HS-27A (cell line): ENCODE measurements around the gene KIF16B.
"Not testable (repeated sequence)": the region's sequence is repeated elsewhere in the genome, so short reads cannot be mapped to it uniquely, and the experiment has no call there.

Source experiments
- DNase-seq: peaks from one replicate; pipeline ENCODE4 v3.0.0-alpha.2; 2012; ENCODE audit warnings: low read depth, missing footprints

KIF16B gene, protein sequence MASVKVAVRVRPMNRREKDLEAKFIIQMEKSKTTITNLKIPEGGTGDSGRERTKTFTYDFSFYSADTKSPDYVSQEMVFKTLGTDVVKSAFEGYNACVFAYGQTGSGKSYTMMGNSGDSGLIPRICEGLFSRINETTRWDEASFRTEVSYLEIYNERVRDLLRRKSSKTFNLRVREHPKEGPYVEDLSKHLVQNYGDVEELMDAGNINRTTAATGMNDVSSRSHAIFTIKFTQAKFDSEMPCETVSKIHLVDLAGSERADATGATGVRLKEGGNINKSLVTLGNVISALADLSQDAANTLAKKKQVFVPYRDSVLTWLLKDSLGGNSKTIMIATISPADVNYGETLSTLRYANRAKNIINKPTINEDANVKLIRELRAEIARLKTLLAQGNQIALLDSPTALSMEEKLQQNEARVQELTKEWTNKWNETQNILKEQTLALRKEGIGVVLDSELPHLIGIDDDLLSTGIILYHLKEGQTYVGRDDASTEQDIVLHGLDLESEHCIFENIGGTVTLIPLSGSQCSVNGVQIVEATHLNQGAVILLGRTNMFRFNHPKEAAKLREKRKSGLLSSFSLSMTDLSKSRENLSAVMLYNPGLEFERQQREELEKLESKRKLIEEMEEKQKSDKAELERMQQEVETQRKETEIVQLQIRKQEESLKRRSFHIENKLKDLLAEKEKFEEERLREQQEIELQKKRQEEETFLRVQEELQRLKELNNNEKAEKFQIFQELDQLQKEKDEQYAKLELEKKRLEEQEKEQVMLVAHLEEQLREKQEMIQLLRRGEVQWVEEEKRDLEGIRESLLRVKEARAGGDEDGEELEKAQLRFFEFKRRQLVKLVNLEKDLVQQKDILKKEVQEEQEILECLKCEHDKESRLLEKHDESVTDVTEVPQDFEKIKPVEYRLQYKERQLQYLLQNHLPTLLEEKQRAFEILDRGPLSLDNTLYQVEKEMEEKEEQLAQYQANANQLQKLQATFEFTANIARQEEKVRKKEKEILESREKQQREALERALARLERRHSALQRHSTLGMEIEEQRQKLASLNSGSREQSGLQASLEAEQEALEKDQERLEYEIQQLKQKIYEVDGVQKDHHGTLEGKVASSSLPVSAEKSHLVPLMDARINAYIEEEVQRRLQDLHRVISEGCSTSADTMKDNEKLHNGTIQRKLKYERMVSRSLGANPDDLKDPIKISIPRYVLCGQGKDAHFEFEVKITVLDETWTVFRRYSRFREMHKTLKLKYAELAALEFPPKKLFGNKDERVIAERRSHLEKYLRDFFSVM (N-terminal part only)

DNA sequence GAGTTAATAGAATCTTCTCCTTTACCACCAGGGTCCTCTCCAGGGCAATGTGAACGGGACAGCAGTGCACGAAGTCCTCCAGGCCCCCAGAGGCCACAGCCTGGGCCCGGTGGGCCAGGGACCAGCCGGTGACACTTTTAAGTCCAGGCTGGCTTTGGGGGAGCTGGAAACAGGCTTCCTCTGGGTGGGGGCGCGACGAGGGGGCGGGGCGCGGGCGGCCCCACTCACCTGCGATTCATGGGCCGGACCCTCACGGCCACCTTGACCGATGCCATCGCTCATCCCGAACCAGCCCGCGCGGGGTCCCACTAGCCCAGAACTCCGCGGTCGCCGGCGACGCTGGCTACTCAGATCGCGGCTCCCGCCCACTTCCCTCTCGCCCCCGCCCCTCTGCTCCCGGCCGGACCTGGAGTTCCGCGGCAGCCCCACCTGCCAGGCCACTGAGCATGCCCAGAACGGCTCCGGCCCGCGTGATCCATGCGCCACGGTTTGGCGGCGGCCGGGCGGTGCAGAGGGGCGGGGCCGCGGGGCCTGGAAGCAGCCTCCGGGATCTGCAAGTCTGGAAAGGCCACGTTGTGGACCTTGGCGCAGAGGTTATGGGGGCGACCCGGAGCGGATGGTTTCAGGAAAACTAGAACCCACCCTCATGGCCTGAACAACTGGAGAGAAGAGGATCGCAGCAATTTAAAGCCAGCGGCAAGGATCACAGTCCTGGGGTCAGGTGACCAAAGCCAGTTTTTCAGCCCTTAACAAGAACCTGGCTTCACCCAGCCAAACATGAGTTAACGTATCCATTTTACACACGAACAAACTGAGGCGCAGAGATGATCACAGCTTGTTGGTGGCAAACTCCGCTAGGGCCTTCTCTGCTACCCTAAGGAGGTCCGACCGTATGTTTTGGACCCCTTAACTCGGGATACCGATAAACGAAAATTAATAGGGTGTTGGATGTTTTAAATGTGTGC is at the start of gene KIF16B:
Gene KIF16B, minus strand, starts transcription at position 448 of the 965 bp plus-strand sequence. Its CDS starts 173 bp downstream, at position 275.
- peak; percentile 64 for DNase-seq

DNA sequence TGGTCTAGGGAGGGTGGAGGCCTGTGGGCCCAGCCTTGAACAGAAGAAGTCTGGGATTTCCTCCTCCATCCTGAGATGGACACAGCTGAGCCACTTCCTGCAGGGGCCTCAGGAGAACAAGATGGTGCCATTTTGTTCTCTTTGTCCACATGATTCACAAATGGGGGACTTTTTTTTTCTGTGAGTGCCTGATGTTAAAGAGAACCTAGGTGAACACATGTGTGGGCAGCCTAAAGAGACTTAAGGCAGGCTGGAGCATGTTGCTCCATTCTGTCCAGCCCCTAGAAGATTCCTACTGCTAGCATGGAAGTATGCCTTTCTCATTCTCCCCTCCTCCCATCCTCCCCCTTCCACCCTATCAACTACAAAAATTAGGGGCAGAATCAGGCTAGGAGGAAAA is 49.3 kb upstream of the KIF16B start:
- no peak for DNase-seq

DNA sequence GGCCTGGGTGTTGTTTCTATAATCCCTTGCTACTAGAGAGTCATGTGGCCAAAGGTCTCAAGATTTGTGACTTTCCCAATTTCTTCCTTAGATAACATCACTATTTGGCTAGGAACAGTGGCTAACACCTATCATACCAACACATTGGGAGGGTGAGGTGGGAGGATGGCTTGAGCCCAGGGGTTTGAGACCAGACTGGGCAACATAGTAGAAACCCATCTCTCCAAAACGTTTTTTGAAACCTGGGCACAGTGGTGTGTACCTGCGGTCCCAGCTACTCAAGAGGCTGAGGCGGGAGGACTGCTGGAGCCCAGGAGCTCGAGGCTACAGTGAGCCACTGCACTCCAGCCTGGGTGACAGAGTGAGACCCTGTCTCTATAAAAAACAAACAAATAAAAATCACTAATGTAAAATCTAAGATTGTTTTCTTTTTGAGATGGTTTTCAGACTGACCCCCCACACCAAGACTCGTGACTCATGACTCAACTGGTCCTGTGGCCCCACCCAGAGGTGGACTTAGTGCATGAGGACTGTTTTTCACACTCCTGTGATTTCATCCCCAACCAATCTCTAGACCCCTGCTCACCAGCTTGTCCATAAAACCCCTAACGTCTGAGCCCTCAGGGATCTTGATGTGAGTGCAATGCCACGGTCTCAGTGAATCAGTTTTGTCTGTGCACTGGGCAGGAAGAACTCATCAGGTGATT is 48.3 kb upstream of the KIF16B start:
- DNase-seq: no peak

DNA sequence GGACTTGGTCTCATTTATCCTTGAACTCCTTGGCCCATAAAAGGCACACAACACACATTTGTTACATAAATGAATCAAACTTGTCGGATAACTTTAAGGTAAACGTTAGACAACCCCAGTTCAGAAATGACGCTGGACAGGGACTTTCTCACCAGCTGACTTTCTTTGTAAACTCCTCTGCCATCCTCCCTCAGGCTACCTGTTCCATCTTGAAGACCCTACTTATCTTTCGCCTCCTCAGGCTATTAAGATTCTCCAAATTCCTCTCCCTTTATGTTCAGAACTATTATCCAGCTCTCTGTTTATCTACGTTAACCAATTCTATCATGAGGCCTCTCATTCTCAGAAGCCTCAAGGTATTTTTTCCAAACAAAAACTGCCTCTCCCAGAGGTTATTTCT is 47.7 kb upstream of the KIF16B start:
- no peak for DNase-seq

DNA sequence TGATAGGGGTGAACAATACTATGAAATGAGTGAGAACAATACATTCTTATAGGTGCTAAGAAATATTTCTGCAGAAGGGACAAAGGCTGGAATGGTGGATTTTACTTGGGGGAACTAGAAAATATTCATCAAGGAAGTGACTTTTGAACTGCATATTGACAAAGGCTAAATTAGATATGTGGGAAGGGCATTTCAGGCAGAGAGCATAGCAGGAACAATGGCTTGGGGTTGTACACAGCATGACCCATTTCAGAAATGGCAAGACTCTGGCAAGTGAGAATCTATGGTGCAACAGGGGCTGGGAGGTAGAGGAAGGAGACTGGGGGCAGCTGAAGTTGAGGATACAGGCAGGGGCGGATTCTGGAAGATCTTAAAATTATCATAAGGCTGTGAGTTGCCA is 46.7 kb upstream of the KIF16B start:
- DNase-seq: no peak

DNA sequence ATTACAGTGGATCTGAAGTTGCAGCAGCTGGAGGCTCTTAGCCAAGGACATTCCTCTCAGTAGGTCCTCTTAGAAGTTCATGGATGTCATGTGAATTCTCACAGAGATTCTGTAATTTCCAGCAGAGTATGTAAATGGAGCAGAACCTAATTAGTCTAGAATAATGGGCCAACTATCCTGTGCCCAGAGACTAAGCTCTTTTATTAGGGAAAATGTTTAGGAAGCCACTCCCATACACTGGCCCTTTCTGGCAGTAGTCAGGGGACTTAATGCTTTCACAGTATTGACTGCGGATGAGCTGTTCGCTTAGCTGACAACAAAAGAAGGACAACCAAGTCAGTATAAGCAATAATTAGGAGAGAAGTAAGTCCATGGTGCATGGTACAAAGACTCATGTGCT is 43.8 kb upstream of the KIF16B start:
- no peak for DNase-seq

DNA sequence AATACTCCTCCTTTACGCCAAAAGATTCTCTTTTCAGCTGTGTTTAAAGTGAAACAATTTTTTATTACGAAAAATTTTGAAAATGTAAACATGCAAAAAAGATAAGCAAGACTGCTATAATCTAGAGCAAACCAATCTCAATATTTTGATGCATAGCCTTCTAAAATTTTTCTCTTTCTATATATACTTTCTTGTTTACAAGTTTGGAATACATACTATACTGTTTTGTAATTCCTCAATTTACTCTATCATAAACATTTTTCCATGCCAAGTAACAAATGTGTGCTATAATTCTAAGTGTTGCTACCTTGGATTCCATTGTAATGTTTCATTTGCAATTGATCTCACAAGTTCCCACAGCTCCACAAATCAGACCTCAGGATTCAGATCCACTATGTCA is 43.1 kb upstream of the KIF16B start:
- DNase-seq: no peak

DNA sequence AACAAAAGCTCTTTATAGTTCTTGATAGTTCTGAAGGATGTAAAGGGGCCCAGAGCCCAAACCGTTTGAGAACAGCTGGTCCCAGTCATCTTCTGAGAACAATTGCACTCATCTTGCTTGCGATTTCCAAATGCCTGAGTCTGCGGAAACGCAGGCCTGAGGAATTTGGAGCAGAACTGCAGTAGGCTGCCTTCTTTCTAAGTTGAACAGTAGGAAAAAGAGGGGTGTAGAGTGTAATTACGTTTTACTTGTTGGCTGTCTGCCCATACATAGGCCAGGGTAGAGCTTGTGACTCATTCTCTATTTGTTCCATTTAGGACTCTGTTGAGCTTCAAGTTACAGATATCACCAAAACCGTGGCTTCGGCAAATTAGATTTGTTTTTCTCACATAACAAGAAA is 42.0 kb upstream of the KIF16B start:
- DNase-seq: peak; percentile 72

DNA sequence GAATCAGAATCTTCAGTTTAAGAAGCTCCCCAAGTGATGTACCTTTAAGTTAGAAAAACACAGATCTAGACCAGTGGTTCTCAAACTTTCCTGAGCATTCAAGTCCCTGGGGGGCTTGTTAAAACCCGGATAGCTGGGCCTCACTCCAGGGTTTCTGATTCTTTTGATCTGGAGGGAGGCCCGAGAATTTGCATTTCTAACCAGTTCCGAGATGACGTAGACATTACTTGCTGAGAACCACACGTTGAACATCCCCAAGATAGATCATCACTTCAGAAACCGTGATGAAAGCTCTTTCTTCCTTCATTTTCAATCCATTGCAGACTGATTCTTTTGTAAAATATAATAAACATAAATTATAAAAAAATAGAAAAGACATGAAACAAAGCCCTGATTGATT is 40.7 kb upstream of the KIF16B start:
- DNase-seq: no peak

DNA sequence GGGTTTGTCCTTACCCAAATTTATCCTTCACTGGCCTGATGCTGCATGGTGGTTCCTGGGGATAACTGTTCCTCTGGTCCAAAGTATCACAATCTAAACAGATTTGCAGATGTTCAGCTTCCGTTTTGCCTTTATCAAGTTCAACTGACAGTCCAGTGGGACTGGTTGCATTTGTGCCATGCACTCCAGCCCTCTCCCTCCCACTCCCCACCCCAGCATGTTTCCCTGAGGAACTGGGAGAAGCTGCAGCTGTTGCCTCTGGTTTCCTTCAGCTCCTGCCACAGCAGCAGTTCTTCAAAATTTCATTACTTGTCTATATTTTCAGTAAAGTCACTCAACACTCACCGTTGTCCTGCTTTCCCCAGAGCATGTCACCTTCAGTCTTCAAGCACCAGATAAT is 39.5 kb upstream of the KIF16B start:
- DNase-seq: no peak

DNA sequence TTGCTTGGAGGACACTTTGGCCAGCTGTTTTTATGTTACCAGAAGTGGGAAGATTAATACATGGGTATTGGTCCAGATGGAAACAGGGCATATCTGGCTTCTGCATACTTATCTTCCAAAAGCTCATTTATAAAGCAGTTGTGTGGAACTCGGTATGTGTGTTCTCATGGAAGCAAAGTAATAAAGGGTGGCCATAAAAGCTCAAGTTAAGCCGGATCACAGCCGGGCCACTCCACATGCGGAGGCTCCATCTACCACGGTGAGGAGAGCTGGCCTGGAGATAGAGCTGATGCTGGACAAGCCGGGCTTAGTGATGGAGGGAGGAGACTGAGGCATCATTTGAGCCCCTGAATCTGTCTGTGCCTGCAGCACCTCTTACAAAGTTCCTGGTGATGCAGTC is 38.6 kb upstream of the KIF16B start:
- DNase-seq: no peak

DNA sequence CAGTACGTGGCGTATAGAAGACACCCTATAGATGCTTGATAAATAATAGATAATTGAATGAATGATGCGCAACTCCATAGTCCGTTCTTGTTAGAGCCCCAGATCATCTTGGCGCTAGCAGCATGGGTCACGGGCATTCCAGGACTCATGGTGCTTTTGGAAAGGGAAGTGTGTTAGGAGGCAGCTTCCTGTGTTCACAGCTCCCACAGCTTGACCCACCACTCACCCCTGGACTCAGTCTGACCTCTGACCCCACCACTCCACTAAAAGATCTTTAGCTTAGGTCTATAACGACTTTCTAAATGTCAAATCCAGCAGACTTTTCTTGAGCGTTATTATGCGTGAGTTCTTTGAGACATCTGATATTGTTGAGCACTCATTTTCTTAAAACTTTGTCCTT is 35.8 kb upstream of the KIF16B start:
- DNase-seq: no peak

DNA sequence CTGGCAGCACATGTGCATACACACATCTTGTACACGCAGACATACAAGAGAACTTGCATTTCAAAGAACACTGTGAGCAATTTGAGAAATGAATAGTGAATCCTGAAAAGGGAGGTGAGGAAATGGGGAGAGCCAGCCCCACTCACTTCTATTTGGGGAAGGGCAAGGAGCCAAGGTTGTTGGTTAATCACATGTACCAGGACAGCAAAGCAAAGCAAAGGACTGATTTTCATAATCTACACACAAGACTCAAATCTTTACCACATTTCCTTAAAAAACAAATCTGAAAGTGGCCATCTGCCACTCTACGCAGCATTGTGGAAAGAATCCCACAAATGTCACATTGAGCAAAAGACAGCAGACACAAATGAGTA is 35.0 kb upstream of the KIF16B start:
- DNase-seq: no peak

DNA sequence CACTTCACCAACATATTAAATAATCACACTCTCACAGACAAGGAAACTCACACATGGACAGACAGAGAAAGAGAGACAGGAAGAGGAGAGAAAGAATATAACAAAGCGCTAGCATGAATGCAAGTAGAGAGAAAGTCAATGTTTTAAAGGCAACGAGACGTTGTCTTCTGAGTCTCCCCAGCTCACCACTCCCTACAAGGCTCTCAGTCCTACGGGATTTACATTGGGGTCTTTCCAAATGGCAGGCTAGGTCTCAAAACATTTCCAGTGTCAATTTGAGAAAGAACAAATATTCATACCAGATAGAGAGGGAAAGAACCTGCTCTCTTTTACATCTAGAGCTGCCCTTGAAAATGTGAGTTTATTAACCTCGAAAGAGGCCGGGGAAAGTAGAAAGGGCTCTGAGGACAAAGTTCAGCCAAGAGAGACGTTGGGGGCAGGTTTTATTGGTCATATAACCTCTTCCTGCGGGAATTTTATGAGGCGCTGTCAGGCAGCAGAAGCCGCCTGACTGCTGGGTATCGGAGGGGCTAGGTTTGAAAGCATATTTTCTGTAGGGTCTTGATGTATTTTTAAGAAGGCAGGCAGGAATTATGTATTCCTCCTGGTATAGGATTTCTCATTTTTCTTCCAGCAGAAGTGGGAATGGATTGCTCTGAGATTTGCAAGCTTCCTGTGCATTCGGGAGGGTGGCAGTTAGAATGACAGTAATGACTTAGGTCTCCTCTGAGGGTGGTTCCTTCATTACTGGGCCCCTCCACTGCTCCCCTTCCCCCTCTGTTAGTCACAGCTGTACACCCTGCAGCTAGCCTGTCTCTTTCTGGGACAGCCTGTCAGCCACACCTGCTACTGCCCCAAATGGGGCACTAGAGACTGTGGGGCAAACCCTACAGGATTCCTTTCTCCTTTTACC is 34.4 kb upstream of the KIF16B start:
- DNase-seq: no peak

DNA sequence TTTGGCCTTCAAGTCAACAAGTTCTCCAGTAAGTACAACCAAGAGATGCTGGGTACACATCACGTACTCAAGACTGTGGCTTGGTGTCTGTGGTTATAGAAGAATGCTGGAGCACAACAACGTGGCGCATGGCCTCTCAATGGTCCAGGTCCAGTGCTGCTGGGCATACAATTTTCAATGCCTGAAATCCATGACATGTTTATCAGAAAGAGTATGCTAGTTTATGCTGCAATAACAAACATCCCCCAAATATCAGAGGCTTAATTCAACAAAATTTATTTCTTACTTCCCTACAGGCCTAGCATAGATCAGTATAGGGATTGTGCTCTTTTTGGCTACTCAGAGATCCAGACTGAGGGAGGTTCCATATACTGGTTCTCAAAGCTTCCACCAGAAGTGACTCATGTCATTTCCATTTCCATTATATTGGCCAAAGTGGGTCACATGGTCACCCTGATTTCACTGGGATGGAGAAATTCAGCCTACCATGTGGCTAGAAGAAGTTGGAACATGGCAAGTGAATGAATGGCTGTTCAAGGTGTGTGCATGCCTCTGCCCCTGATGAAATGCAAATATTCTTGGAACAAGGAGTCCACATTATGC is 33.3 kb upstream of the KIF16B start:
- DNase-seq: no peak

DNA sequence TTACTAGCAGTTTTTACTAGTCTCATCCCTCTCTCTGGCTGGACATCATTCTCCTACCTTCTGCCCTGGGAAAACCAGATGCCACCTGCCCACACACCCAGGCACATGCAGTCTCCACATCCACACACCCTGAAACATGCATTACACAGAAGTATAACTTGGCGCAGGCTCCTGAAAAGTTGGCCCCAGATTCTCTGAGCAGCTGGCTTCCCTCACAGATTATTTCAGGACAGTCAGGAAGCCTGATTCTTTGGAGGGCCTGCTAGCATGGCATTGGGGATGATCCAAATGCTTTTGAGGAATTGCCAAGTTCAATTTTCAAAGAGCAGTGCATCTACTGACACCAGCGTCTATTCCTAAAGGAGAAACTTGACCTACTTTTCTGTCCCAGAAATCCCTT is 27.8 kb upstream of the KIF16B start:
- no peak for DNase-seq

DNA sequence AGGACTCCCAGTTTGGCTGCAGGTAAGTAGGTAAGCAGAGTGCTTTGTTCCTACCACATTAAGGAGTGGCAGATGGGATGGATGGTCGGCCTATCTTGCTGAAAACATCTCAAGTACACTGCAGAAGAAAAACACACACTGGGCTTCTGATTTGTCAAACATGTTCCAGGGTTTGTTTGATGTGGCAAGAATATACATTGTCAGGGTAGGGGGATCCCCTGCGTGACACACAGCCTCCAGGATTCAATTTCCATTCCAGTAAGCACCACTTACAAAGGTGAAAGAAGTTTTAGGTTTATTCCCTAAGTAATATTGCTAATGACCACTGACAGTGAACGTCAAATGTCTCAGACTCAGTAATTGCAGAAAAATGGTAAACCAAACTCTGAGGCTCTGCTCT is 26.0 kb upstream of the KIF16B start:
- no peak for DNase-seq

DNA sequence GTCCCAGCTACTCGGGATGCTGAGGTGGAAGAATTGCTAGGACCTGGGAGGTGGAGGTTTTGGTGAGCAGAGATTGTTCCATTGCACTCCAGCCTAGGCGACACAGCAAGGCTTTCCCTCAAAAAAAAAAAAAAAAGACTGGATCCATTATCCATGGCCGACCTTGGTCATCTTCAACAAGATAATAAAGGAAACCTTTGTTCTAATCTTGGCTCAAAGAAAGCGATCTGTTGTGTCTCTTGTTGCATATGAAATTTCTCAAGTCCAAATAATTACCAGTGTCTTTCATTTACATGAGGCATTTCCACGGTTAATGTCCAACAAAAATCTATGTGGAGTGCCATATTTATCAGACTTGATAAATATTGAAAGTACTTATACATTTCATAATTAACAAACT is 23.7 kb upstream of the KIF16B start:
- no peak for DNase-seq

DNA sequence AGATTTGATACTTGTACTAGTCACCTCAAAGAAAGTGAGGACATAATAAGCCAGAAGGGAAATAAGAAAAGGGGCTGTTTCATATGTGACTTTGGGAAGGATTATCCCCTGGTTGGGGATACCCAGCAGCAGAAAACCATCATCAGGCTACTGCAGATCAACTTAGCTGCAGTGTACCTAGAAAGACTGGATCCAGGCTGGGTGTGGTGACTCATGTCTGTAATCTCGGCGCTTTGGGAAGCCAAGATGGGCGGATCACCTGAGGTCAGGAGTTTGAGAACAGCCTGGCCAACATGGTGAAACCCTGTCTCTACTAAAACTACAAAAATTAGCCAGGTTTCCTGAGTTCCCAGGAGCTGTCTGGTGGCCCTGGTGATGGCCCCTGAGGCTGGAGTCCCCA is 23.2 kb upstream of the KIF16B start:
- DNase-seq: not testable (repeated sequence)
